Activated naive CD8-positive, alpha-beta T cell treated with anti-CD3 and anti-CD28 coated beads for 36 hours (primary cell): ENCODE results near the gene RSPO1. TPM values are rescaled to one million over a fixed set of nuclear protein-coding genes. Genes with fewer than 3 reads are reported as not detected.

ENCODE experiments used
- DNase-seq: peaks from one replicate; pipeline ENCODE4 v3.0.0; 2021
- H3K27ac Mint-ChIP-seq: one replicate; pipeline ENCODE4 v1.8.0; 2022; ENCODE audit warnings: mild to moderate bottlenecking, moderate library complexity, mixed read lengths
- H3K27me3 Mint-ChIP-seq: one replicate; pipeline ENCODE4 v1.8.0; 2022; ENCODE audit warnings: mild to moderate bottlenecking, mixed read lengths
- H3K36me3 Mint-ChIP-seq: one replicate; pipeline ENCODE4 v1.8.0; 2021; ENCODE audit warnings: mild to moderate bottlenecking, mixed read lengths
- H3K4me1 Mint-ChIP-seq: one replicate; pipeline ENCODE4 v1.8.0; 2021; ENCODE audit warnings: mixed read lengths
- H3K4me3 Mint-ChIP-seq: one replicate; pipeline ENCODE4 v1.8.0; 2022; ENCODE audit warnings: mild to moderate bottlenecking, moderate library complexity, mixed read lengths
- H3K9me3 Mint-ChIP-seq: one replicate; pipeline ENCODE4 v1.8.0; 2022; ENCODE audit warnings: mixed read lengths
- total RNA-seq, 2 experiments: library from RNA; stranded (reverse); gene quantifications; one replicate each; pipeline ENCODE4 v1.2.3, GENCODE V29; 2021

Gene RSPO1
- total RNA-seq, 2 experiments from 2014 or later: not detected

DNA sequence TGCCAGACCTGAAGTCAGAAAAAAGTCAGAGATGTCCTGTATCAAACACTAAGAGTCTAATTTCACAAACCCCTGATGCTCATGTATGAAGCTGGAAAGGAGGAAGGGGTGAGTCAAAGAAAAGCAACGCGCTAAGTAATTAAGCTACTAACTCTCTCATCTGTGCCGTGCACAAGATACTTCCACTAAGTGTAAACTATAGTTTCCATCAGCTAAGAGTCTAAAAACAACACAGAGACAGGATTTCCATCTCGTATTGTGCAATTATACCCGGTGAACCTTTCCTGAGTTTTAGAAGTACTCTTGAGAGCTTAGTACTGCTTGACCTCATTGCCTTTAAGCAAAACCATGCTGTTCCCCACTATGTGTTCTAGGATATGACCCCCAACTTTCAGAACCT, 59.0 kb downstream of the RSPO1 start:
- peaks cover 47% of the 10 kb centered on the region for H3K4me1 Mint-ChIP-seq
- no peak overlapping the region for H3K4me3 Mint-ChIP-seq
- H3K27me3 Mint-ChIP-seq: no peaks in the 10 kb centered on the region
- H3K27ac Mint-ChIP-seq: peak overlapping the region; percentile 65
- H3K36me3 Mint-ChIP-seq: peaks cover 48% of the 10 kb centered on the region
- DNase-seq: no peak
- no peaks in the 10 kb centered on the region for H3K9me3 Mint-ChIP-seq

DNA sequence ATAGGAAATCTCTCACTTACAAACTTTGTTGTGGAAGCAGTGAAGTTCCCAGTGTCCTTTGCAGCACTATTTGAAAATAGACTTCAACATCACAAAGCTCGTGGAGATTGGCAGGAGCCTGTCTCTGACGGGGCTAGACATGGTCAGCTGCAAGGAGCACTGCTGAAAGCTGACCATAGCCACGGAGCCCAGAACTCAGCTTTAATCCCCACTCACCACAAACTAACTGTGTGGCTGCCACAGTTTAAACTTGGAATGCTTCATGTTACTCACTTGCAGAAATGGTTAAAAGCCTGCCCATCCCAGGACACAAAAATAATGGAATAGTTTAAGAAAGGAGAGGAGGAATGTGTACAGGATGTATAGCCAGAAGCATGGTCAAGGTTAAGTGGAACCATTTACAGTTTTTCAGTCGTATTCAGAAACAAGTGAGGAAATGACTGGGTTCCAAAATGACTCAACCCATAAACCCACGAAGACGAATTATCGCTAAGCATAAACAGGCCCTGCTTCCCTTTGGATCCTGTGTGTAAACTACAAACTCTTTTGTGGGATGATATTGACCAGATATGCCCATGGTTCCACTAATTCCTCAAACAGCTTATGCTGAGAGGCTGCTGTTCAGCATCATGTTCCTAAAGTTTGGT, 59.7 kb downstream of the RSPO1 start:
- no peak for DNase-seq
- Mint-ChIP-seq H3K27me3 (no peaks in the 10 kb centered on the region), H3K9me3 (no peaks in the 10 kb centered on the region), H3K27ac (peak overlapping the region; percentile 17), H3K4me1 (peaks cover 50% of the 10 kb centered on the region), H3K4me3 (no peak overlapping the region), H3K36me3 (peaks cover 48% of the 10 kb centered on the region)

DNA sequence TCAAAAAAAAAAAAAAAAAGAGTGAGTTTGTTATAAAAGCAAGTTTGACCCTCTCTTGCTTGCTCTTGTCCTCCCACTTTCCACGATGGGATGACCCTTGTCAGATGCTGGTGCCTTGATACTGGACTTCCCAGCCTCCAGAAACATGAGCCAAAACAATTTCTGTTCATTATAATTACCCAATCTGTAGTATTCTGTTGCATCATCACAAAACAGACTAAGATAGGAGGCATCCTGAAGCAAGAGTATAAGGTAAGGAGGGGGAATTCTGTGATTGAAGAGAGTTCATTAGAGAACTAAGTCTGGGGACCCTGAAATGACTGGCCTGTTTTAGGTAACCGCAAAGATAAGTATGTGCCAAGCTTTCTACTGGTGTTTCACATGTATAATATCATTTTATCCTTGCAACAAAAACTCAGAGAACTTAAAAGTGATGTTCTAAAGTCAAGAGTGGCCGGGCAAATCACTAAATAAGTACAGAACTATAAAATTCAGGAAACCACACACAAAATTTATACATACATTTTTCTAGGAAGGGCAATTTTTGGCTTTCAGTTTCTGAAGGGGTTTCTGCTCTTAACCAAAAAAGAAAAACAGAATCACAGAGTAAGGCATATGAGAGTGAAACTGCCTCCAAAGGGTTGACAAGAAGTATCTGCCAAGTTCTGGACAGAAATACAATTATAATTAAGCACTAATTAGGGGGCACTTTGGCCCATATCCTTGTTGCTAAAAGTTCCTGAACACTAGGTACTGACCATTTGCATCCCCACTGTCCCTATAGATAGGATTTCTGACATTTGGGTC, 64.0 kb downstream of the RSPO1 start:
- H3K4me3 Mint-ChIP-seq: no peak overlapping the region
- DNase-seq: no peak
- H3K27ac Mint-ChIP-seq: peak overlapping the region; percentile 88
- H3K27me3 Mint-ChIP-seq: no peaks in the 10 kb centered on the region
- no peaks in the 10 kb centered on the region for H3K9me3 Mint-ChIP-seq
- peaks cover 34% of the 10 kb centered on the region for H3K4me1 Mint-ChIP-seq
- H3K36me3 Mint-ChIP-seq: peaks cover 64% of the 10 kb centered on the region

DNA sequence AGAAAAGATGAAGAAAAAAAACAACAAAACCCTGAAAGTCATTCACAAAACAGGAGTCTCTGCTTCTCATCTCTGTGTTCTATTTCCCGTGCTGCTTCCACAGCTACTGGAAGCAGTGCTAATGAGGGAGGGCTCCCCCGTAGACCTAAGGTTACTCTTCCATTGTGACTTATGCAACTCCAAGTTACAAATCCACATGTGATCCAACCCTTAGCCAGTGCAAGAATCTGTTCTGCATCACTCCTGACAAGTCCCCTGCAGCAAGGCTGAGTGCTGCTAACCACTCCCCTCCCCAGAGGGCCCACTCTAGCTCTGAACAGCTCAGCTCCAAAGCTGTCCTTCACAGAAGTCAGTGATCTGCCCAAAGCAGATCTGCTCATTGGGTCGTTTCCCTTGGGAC, 67.7 kb downstream of the RSPO1 start:
- Mint-ChIP-seq H3K4me3 (no peak overlapping the region), H3K27ac (no peak overlapping the region), H3K9me3 (no peaks in the 10 kb centered on the region), H3K4me1 (peaks cover 16% of the 10 kb centered on the region), H3K36me3 (peaks cover 42% of the 10 kb centered on the region), H3K27me3 (no peaks in the 10 kb centered on the region)
- DNase-seq: no peak

DNA sequence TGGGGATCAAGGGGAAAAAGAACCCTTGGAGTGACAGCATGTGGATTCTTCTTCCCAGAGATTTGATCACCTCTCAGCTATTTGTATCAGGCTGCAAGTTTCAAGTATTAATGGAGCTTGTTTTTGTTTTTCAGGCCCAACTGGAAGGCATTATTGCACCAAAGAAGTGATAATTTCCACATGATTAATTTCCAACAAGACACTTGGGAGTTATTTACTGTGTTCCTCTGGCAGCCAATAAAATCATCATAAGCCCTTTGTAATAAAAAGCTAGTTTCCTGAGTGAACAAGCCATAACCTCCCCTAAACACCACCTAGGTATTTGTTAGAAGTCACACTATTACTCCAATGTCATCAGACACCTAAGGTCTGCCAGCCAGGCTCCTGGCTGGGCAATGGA, 69.8 kb downstream of the RSPO1 start:
- H3K36me3 Mint-ChIP-seq: peaks cover 30% of the 10 kb centered on the region
- no peaks in the 10 kb centered on the region for H3K4me1 Mint-ChIP-seq
- no peaks in the 10 kb centered on the region for H3K27me3 Mint-ChIP-seq
- H3K4me3 Mint-ChIP-seq: no peak overlapping the region
- H3K9me3 Mint-ChIP-seq: no peaks in the 10 kb centered on the region
- DNase-seq: no peak
- H3K27ac Mint-ChIP-seq: no peak overlapping the region

DNA sequence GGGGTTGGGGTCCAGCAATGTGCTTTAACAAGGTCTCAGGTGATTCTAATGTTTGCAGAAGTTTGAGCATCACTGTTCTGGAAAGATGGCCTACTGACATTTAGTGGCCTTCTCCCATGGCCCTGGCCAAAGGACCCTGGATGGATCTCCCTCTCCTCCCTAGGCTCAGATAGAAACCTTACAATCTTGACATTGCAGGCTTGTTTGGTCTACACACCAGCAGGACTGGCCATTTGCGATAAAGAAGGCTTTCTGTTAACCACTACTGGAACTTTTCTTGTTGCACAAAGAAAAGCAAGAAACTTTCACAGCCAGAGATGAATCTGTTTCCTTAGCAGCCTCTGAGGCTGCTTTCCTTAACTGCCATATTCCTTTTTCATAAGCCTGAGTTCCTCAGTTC, 71.7 kb downstream of the RSPO1 start:
- Mint-ChIP-seq H3K27ac (peak overlapping the region; percentile 36), H3K9me3 (no peaks in the 10 kb centered on the region)

More for the DNA sequence above, 71.7 kb downstream of the RSPO1 start:
- Mint-ChIP-seq H3K4me3 (no peak overlapping the region), H3K4me1 (no peaks in the 10 kb centered on the region), H3K27me3 (no peaks in the 10 kb centered on the region), H3K36me3 (peaks cover 14% of the 10 kb centered on the region)
- no peak for DNase-seq

Other genes with a start within 250 kb of the RSPO1 start
- 10 to 100 TPM; 29.2 to 29.4 TPM for gene ZC3H12A, start 160.3 kb downstream of the RSPO1 start, total RNA-seq
- gene MEAF6, start 120.1 kb downstream of the RSPO1 start, total RNA-seq: 10 to 100 TPM; 78.3 to 83.3 TPM
- gene SNIP1, start 80.6 kb downstream of the RSPO1 start, total RNA-seq: 10 to 100 TPM; 25.2 to 27.6 TPM
- not detected for gene DNALI1, start 78.0 kb downstream of the RSPO1 start, total RNA-seq
- gene GNL2, start 39.0 kb downstream of the RSPO1 start, total RNA-seq: 100 to 1,000 TPM in 1 of 2 experiments, 10 to 100 TPM in 1; 95.8 to 101 TPM
- 10 to 100 TPM; 60.7 to 61.9 TPM for gene CDCA8, start 57.6 kb upstream of the RSPO1 start, total RNA-seq
- gene EPHA10, start 130.2 kb upstream of the RSPO1 start, total RNA-seq: not detected
- gene MANEAL, start 159.0 kb upstream of the RSPO1 start, total RNA-seq: 1 to 10 TPM; 1.5 TPM
- 10 to 100 TPM; 26.1 to 27.7 TPM for gene C1orf122, start 172.9 kb upstream of the RSPO1 start, total RNA-seq
- 10 to 100 TPM; 58.3 to 62.0 TPM for gene YRDC, start 173.3 kb upstream of the RSPO1 start, total RNA-seq
- 10 to 100 TPM; 31.2 to 31.4 TPM for gene MTF1, start 224.7 kb upstream of the RSPO1 start, total RNA-seq